ENCODE results near the gene CCDC9B.

Gene CCDC9B

GRCh38 chr15:40282147-40282868, 58.4 kb downstream of the CCDC9B start:
- Histone ChIP-seq H3K36me3 (ENCODE audit: insufficient read depth, insufficient read length, low read length) (peaks cover 6% of the 10 kb centered on the region), H3K9ac (ENCODE audit: insufficient read length, low read depth) (peak overlapping the region; percentile 83), H3K4me1 (ENCODE audit: insufficient read depth, insufficient read length) (peaks cover 19% of the 10 kb centered on the region), H3K9me3 (ENCODE audit: insufficient read depth, low read length) (no peaks in the 10 kb centered on the region), H3K4me3 (ENCODE audit: insufficient read length, low read depth) (peak overlapping the region; percentile 67), H3K27me3 (ENCODE audit: insufficient read depth, insufficient read length) (peaks cover 35% of the 10 kb centered on the region)
- no peak for DNase-seq (ENCODE audit: low read depth, low spot score)
- TF ChIP-seq SUZ12 (IDR thresholded peaks at IDR 0.05; ENCODE audit: extremely low read depth, insufficient read depth, insufficient read length) (no peak), ZNF274 (IDR thresholded peaks at IDR 0.05; ENCODE audit: low read depth, low read length) (no peak), YY1 (IDR thresholded peaks at IDR 0.05; ENCODE audit: insufficient read depth, insufficient read length) (no peak)

- Histone ChIP-seq H3K9me3 (ENCODE audit: insufficient read depth, low read length) (no peaks in the 10 kb centered on the region), H3K36me3 (ENCODE audit: insufficient read depth, insufficient read length, low read length) (peaks cover 7% of the 10 kb centered on the region), H3K27me3 (ENCODE audit: insufficient read depth, insufficient read length) (peaks cover 35% of the 10 kb centered on the region), H3K4me3 (ENCODE audit: insufficient read length, low read depth) (peak overlapping the region; percentile 67), H3K9ac (ENCODE audit: insufficient read length, low read depth) (peak overlapping the region; percentile 83), H3K4me1 (ENCODE audit: insufficient read depth, insufficient read length) (peaks cover 14% of the 10 kb centered on the region)
- TF ChIP-seq ZNF274 (IDR thresholded peaks at IDR 0.05; ENCODE audit: low read depth, low read length) (no peak), YY1 (IDR thresholded peaks at IDR 0.05; ENCODE audit: insufficient read depth, insufficient read length) (no peak), SUZ12 (IDR thresholded peaks at IDR 0.05; ENCODE audit: extremely low read depth, insufficient read depth, insufficient read length) (no peak)
- DNase-seq (ENCODE audit: low read depth, low spot score) = no peak
These were observed 59.0 kb downstream of the CCDC9B start for GRCh38 chr15:40281801-40282146.
